SH-SY5Y (cell line): ENCODE measurements around the gene RNF186.

Source experiments
- GATA2 ChIP-seq: IDR thresholded peaks from 2 replicates; pipeline ENCODE4 v1.6.1; 2011; ENCODE audit warnings: mild to moderate bottlenecking, low read depth, low read length
- GATA3 ChIP-seq: IDR thresholded peaks from 2 replicates; pipeline ENCODE4 v1.6.1; 2011; ENCODE audit warnings: low read depth, mild to moderate bottlenecking, low read length, moderate library complexity

Gene RNF186

GRCh38 chr1:19786988-19787423 lies 28.1 kb downstream of the RNF186 start:
- TF ChIP-seq GATA3 (no peak), GATA2 (no peak)

GRCh38 chr1:19785660-19786059 lies 29.4 kb downstream of the RNF186 start:
- TF ChIP-seq GATA2 (no peak), GATA3 (no peak)

- no peak for TF ChIP-seq GATA2
- no peak for TF ChIP-seq GATA3
These were observed 34.7 kb downstream of the RNF186 start for GRCh38 chr1:19780267-19780877.

GRCh38 chr1:19776933-19777332 lies 38.1 kb downstream of the RNF186 start:
- no peak for TF ChIP-seq GATA2
- TF ChIP-seq GATA3 = no peak

GRCh38 chr1:19776287-19776686 lies 38.8 kb downstream of the RNF186 start:
- TF ChIP-seq GATA3 = no peak
- TF ChIP-seq GATA2 = no peak

- no peak for TF ChIP-seq GATA2
- no peak for TF ChIP-seq GATA3
These were observed 39.3 kb downstream of the RNF186 start for GRCh38 chr1:19775831-19776230.

GRCh38 chr1:19775317-19775716 lies 39.8 kb downstream of the RNF186 start:
- TF ChIP-seq GATA2 (no peak), GATA3 (no peak)

GRCh38 chr1:19774180-19774785 lies 40.8 kb downstream of the RNF186 start:
- TF ChIP-seq GATA2 (no peak), GATA3 (no peak)

- TF ChIP-seq GATA3 = no peak
- TF ChIP-seq GATA2 = no peak
These were observed 41.6 kb downstream of the RNF186 start for GRCh38 chr1:19773485-19773884.

- TF ChIP-seq GATA3 (no peak), GATA2 (no peak)
These were observed 43.0 kb downstream of the RNF186 start for GRCh38 chr1:19772053-19772452.

- TF ChIP-seq GATA2 (no peak), GATA3 (no peak)
These were observed 43.7 kb downstream of the RNF186 start for GRCh38 chr1:19771350-19771749.

GRCh38 chr1:19770436-19771190 lies 44.5 kb downstream of the RNF186 start:
- no peak for TF ChIP-seq GATA2

- TF ChIP-seq GATA3 = no peak
These were observed 45.7 kb downstream of the RNF186 start for GRCh38 chr1:19769211-19769932.
